Heart right ventricle (tissue), 16 donors: ENCODE measurements around the gene SLC25A41. TPM values are rescaled to one million over a fixed set of nuclear protein-coding genes. Genes with fewer than 3 reads are reported as not detected.

ENCODE experiments used
- ATAC-seq, 8 donors: fragments of 200-7000 bp; cut with Tn5 transposase; one replicate each; pipeline ENCODE4 v1.9.1; 2020; ENCODE audit warnings: mild to moderate bottlenecking in 8 of 8, moderate library complexity in 8 of 8, moderate number of reproducible peaks in 1 of 8
- DNase-seq, 2 donors: peaks; one replicate each; pipeline ENCODE4 v3.0.0-alpha.2; 2020
- H3K27ac ChIP-seq, 10 donors: fragments of 200-600 bp; sonication (generic) in 2 of 10; one replicate each; pipeline versions ENCODE4 v1.5.0 to v1.8.0; 2020 to 2022; ENCODE audit warnings: mild to moderate bottlenecking in 3 of 10
- H3K27me3 ChIP-seq, 7 donors: fragments of 200-600 bp; one replicate each; pipeline ENCODE4 v1.8.0; 2021 to 2022; ENCODE audit warnings: mild to moderate bottlenecking in 2 of 7
- H3K36me3 ChIP-seq, 9 donors: fragments of 200-600 bp; sonication (generic) in 1 of 9; one replicate each; pipeline versions ENCODE4 v1.5.0 to v1.8.0; 2020 to 2022; ENCODE audit warnings: mild to moderate bottlenecking in 2 of 9
- H3K4me1 ChIP-seq, 9 donors: fragments of 200-600 bp; sonication (generic) in 1 of 9; one replicate each; pipeline versions ENCODE4 v1.5.0 to v1.8.0; 2020 to 2022; ENCODE audit warnings: mild to moderate bottlenecking in 4 of 9
- H3K4me3 ChIP-seq, 10 donors: fragments of 200-600 bp; sonication (generic) in 2 of 10; one replicate each; pipeline versions ENCODE4 v1.5.0 to v1.8.0; 2020 to 2022; ENCODE audit warnings: mild to moderate bottlenecking in 7 of 10, moderate library complexity in 2 of 10
- H3K9me3 ChIP-seq, 11 donors: fragments of 200-600 bp in 10 of 11; sonication (generic) in 2 of 11; one replicate each; pipeline versions ENCODE4 v1.5.0 to v1.8.0; 2013 to 2022; ENCODE audit warnings: mild to moderate bottlenecking in 2 of 11, control low read depth in 1 of 11, moderate library complexity in 1 of 11
- CTCF ChIP-seq, 9 donors: fragments of 200-600 bp; sonication (generic) in 2 of 9; IDR thresholded peaks; one replicate each; pipeline versions ENCODE4 v1.5.0 to v1.8.0; 2021 to 2022; ENCODE audit warnings: antibody characterized with exemption in 9 of 9, mild to moderate bottlenecking in 5 of 9, moderate library complexity in 1 of 9
- WGBS, 2 donors: extraction: QIAGEN DNeasy Blood & Tissue Kit; methylation state at CpG; one replicate each; pipeline ENCODE4 v1.1.7; 2013; ENCODE audit warnings: inconsistent platforms in 1 of 2; 5-methylcytosine and 5-hydroxymethylcytosine counted together
- intact Hi-C, 10 donors: fragments of 100-400 bp; cut with DNase I; formaldehyde crosslinking; loops; one replicate each; pipeline versions ENCODE4 v1.11.1 to v1.14.2; 2022
- polyA plus RNA-seq, 2 donors: library from polyadenylated mRNA; stranded (reverse); fragments of 200-250 nt; gene quantifications; one replicate each; pipeline ENCODE4 v1.2.3, GENCODE V29; 2013
- total RNA-seq, 10 donors: library from RNA; stranded (reverse); fragmentation: NEBNext Ultra II Directional in 3 of 10; extraction: Animal tissue kit (Norgen Biotek cat#: 25700) in 3 of 10; gene quantifications; one replicate each; pipeline versions ENCODE4 v1.2.1 to v1.2.4, GENCODE V29; 2021 to 2023
- donor health status: Arrhythmogenic right ventricular cardiomyopathy.
- donor health status: ischemic (EF 13 %, LVEDD 7.1; RV severe dilation, severe dysfunction).
- donor health status: healthy with polysubstance abuse.
- donor health status: DM: no; HTN: yes; CAD: no.
- donor health status: DM: no; HTN: no; CAD: no.
- donor health status: ischemic (EF 25% LVEDD 6.9; RV normal size, moderate dysfunction).
- donor health status: ischemic (EF 25% LVEDD 5.7; RV mildly dilated, moderate dysfunction).
- donor health status: healthy.
- donor health status: DM: yes; HTN: yes; CAD: no.
- donor health status: Ischemic cardiomyopathy.
- donor health status: ischemic (EF 35%, LVEDD 5.7; RV mildly dilated, moderate dysfunction).
- donor health status: nonischemic (EF 11% LVEDD 7.7; RV severe dilation, severe dysfunction).
- donor health status: DM: yes; HTN: yes; CAD: no.
- donor health status: PGD.
- donor health status: ischemic (EF 29% LVEDD 5.4; RV normal size, mild dysfunction).
- donor health status: nonischemic (EF 23%, LVEDD 6.1; RV moderate dilation, normal function).

The SLC25A41 gene
- total and polyA plus RNA-seq, 12 donors: 0.17 to 1.7 (median 0.44) TPM; not detected in 4

GRCh38 chr19:6443986-6444385, 10.4 kb upstream of the SLC25A41 start:
- Histone ChIP-seq H3K4me3 (no peak overlapping the region), H3K9me3 (peaks cover 0 to 24% (median 0%) of the 10 kb centered on the region in 11 donors), H3K4me1 (no peaks in the 10 kb centered on the region), H3K36me3 (peaks cover 0 to 31% (median 7%) of the 10 kb centered on the region in 9 donors), H3K27me3 (no peaks in the 10 kb centered on the region), H3K27ac (no peak overlapping the region)
- no peak for TF ChIP-seq CTCF (IDR thresholded peaks at IDR 0.05)
- ATAC-seq (no peak), DNase-seq (no peak)
- 88 to 90% methylated on average over 13 of the region's 13 CpGs for WGBS, 2 donors
- intact Hi-C loops: no loop called here

- Histone ChIP-seq H3K27ac (no peak overlapping the region), H3K36me3 (peaks cover 0 to 26% (median 7%) of the 10 kb centered on the region in 9 donors), H3K4me1 (no peaks in the 10 kb centered on the region), H3K9me3 (peaks cover 0 to 23% (median 0%) of the 10 kb centered on the region in 11 donors), H3K27me3 (no peaks in the 10 kb centered on the region), H3K4me3 (no peak overlapping the region)
- intact Hi-C loops: no loop called here
- no peak for TF ChIP-seq CTCF (IDR thresholded peaks at IDR 0.05)
- DNase-seq: no peak
- ATAC-seq: peak in 1 of 8 donors; percentile 48
- WGBS, 2 donors: 87 to 88% methylated on average over 13 of the region's 13 CpGs
Observed at GRCh38 chr19:6442087-6442688, 8.6 kb upstream of the SLC25A41 start.

GRCh38 chr19:6440905-6441304, 7.3 kb upstream of the SLC25A41 start:
- DNase-seq (no peak), ATAC-seq (no peak)
- Histone ChIP-seq H3K27me3 (no peaks in the 10 kb centered on the region), H3K4me1 (no peaks in the 10 kb centered on the region), H3K9me3 (peaks cover 0 to 10% (median 0%) of the 10 kb centered on the region in 11 donors), H3K4me3 (no peak overlapping the region), H3K27ac (no peak overlapping the region), H3K36me3 (peaks cover 0 to 13% (median 7%) of the 10 kb centered on the region in 9 donors)
- intact Hi-C loops: no loop called here
- no peak for TF ChIP-seq CTCF (IDR thresholded peaks at IDR 0.05)
- WGBS, 2 donors: 85 to 91% methylated on average over 3 of the region's 3 CpGs

GRCh38 chr19:6439743-6440142, 6.2 kb upstream of the SLC25A41 start:
- intact Hi-C loops: no loop called here
- no peaks in the 10 kb centered on the region for H3K4me1 ChIP-seq
- WGBS, 2 donors: 94% methylated on average over 4 of the region's 4 CpGs
- H3K27me3 ChIP-seq: no peaks in the 10 kb centered on the region
- H3K27ac ChIP-seq: no peak overlapping the region
- H3K4me3 ChIP-seq: no peak overlapping the region
- DNase-seq (no peak), ATAC-seq (no peak)
- H3K9me3 ChIP-seq: no peaks in the 10 kb centered on the region
- H3K36me3 ChIP-seq: peaks cover 0 to 2% (median 0%) of the 10 kb centered on the region in 9 donors
- no peak for TF ChIP-seq CTCF (IDR thresholded peaks at IDR 0.05)
